GM23248 (cell line): ENCODE measurements around the gene NCOA6.

Source experiments
- EZH2 ChIP-seq: fragments of 200-600 bp; sonication (generic); IDR thresholded peaks from 2 replicates; pipeline ENCODE4 v1.6.1; 2018; ENCODE audit warnings: antibody characterized with exemption, mild to moderate bottlenecking; ENCODE audit not compliant: insufficient read depth, poor library complexity, severe bottlenecking
- EZH2phosphoT487 ChIP-seq: fragments of 200-600 bp; sonication (generic); IDR thresholded peaks from 2 replicates; pipeline ENCODE4 v1.6.1; 2018; ENCODE audit warnings: antibody characterized with exemption, moderate library complexity, mild to moderate bottlenecking, low read depth; ENCODE audit not compliant: insufficient read depth

DNA sequence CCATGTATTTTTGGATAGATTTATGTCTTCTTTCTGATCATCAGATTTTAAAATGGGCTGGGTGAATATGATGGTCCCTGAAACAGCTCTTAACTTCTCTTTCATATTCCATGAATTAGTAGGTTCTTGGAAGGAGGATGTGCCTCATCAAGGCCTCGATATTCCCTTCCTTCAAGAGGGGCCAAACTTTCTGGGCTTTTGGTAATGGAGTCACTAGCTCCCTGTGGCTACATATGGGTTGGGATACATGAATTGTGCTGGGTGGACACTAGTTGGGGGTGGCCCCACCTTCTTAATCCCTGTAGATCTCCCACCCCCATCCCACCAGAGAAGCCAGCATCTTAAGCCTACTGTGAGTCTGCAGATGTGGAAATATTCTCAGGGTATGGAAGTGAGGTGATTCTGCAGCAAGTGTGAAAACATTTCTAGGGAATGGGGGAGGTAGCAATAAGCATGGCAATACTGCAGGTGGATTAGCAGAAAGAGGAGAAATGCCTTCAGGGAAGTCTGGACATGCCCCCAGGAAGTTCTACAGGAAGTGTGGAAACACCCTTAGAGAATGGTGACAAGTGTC, 119.1 kb downstream of the NCOA6 start:
- TF ChIP-seq EZH2 (no peak), EZH2phosphoT487 (no peak)
